DMS53 treated with DMSO at 0.1 percent for 48 hours (cell line): ENCODE results near the gene ABI3BP.

Source experiments
- DNase-seq: peaks from one replicate; lab custom pipeline; 2025; ENCODE audit not compliant: unreplicated experiment; lab: John Stamatoyannopoulos, UW

Gene ABI3BP

GRCh38 chr3:100891827-100892226, 101.4 kb downstream of the ABI3BP start:
- DNase-seq, result no peak

DNA sequence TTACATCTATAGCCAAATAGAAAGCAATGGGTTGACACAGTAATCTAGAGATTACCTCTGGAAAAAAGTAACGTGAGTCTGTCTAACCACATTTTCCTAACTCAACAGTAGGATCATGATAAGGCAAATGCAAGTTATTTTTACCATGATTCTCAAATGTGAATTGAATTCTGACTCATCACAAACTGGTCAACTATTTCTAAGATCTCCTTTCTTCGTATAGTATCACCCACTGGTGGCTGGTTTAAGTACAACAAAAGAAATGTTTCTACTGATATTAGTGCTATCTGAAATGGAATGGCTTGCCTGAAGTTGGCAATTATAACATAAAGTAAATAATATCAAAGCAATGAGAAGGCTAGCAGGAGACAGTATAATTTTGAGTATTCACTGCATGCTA, 102.2 kb downstream of the ABI3BP start:
- no peak for DNase-seq

GRCh38 chr3:100888881-100889280, 104.3 kb downstream of the ABI3BP start:
- DNase-seq, result no peak

GRCh38 chr3:100882571-100882984, 110.6 kb downstream of the ABI3BP start:
- DNase-seq, result no peak

DNA sequence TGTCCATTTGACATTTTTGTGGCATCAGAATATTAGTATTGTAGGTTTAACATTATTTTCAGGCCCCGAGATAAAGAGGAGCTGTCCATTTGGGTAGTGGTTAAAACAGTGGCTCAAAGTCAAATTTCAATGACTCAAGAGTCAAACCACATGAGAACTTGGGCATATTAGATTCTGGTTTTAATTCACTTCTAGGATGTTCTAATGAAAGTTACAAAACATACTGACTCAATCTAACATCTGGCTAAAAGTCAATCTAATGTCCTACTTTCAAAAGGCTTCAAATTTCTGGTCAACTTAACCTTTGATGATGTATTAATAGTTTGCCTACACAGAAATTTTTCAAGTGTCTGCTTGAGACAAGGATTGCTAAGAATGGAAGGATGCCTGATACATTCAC, 112.4 kb downstream of the ABI3BP start:
- DNase-seq, result no peak

DNA sequence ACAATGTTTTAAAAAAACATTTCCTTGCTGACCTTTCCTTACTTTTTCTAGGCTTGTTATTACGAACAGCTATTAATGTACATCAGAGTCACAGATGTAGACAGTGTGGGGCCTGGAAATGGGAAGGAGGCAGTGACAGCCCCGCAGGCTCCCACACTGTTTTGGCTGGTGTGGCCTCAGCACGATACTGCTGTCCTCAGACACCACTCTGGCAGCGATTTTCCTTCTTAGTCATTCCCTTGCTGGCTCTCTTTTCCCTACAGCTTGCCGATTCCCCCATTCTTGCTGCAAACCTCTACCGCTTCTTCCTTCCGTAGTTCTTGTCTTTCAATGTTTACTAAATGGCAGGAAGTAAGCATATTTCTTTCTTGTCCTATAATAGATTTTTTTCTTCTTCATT, 113.1 kb downstream of the ABI3BP start:
- no peak for DNase-seq

GRCh38 chr3:100879195-100879810, 113.9 kb downstream of the ABI3BP start:
- DNase-seq, result no peak

DNA sequence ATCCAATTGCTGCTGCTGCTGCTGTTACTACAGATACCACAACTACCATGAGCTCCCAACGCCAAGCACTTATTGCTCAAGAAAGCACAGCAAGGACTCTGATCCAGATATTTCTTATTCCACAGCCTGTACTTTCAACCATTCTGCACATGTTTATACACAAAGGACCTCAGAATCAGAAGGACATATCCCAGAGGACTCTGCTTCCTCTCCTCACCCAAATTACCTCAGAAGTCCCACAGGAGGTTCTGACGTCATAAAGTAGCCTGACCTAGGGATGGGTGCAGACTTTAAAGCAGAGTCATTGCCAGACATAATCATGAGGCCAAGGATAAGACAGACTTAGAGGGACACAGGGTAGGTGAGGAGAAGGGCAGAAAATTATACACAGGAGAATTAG, 115.9 kb downstream of the ABI3BP start:
- DNase-seq, result no peak

- DNase-seq, result peak; percentile 8
Observed at GRCh38 chr3:100875239-100875638, 118.0 kb downstream of the ABI3BP start.

- no peak for DNase-seq
Observed at GRCh38 chr3:100873611-100874010, 119.6 kb downstream of the ABI3BP start.

GRCh38 chr3:100871306-100871705, 121.9 kb downstream of the ABI3BP start:
- no peak for DNase-seq

DNA sequence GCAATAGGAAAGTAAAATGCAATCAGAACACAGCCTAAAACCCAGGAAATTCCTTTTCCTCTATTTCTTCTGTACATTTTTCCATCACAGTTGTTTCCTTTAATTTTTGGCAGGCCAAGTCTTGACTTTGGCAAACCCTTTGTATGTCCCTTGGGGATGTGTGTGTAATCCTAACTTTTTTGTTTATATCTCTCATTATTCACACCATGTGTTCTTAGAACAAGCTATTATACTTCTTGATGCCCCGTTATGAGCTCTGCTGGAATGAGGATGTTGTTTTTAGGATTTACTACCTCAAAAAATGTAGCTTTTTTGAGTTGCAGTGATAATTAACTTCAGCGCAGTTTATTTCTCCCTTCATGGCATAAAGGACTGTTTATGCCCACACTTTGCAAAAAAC, 123.4 kb downstream of the ABI3BP start:
- DNase-seq, result no peak

- DNase-seq, result no peak
Observed at GRCh38 chr3:100868894-100869293, 124.3 kb downstream of the ABI3BP start.

GRCh38 chr3:100868096-100868495, 125.1 kb downstream of the ABI3BP start:
- no peak for DNase-seq

DNA sequence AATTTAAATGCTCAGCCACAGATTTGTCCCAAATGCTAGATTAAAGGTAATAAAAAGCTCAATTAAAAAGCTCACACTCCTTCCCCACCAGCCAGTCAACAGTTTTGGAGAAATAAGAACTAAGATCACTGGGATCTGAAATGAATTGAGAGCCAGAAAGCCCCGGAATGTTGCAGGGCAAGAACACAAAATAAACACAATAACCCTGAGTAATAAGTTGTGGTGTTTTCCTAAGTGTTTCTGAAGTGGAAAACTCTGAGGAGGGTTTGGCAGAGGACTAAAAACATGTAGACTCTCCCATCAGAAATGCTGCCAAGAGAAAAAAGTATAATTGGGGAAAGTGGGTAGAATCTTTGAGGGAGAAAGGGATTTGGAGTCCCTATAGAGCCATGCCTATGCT, 127.8 kb downstream of the ABI3BP start:
- DNase-seq, result no peak

- DNase-seq, result no peak
Observed at GRCh38 chr3:100864471-100865250, 128.6 kb downstream of the ABI3BP start.

DNA sequence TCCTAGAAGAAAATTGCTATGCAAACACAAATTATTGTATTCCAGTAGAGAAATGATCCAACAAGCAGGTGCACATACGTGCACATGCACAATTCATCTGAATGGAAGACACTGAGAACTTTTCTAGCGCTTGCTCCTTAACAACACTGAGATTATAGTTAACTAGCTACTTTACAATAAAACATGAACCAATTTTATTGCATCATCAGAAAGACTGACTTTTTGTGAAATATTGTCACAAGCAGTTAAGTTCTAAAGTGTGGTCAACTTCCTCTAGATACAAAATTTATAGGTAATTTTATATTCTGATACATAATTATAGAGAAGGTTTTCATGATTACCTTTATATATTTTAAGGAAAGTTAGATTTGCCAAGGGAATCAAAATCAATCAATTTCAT, 135.4 kb downstream of the ABI3BP start:
- DNase-seq, result no peak

DNA sequence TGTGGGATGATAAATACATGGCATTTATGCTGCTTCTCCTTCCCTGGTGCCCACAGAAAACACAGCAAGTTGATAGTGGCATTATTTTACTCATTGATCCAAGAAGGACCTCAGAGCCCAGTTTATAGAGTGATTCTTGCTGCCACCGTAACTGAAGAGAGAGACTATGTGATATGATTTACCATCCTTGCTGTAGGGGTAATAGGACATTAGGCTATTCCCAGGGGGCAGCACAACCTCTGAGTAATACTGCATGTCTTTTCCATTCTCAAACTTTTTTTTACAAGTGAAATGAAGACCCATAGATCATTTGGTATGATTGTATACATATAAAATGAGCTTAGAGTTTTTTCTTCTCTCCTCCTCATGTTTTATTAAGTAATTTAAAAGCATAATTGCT, 136.4 kb downstream of the ABI3BP start:
- no peak for DNase-seq

DNA sequence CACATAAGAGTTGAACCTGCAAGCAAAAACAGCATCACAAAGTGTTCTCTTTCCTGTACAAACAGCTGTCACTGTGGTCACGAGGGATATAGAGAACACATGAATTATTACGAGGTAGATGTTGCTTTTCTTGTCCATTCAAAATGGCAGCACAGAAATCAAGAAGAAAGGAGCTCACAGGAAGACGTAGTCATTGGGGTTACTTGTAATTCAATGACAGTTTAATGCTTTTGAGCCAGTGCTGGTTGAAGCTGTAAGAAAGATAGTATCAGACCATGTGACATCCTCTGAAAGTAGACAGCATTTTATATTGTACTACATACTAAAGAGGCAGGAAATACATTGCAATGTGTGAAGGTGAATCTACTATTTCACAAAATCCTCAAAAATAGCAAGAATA, 140.4 kb downstream of the ABI3BP start:
- DNase-seq, result no peak

GRCh38 chr3:100850701-100851100, 142.5 kb downstream of the ABI3BP start:
- no peak for DNase-seq

DNA sequence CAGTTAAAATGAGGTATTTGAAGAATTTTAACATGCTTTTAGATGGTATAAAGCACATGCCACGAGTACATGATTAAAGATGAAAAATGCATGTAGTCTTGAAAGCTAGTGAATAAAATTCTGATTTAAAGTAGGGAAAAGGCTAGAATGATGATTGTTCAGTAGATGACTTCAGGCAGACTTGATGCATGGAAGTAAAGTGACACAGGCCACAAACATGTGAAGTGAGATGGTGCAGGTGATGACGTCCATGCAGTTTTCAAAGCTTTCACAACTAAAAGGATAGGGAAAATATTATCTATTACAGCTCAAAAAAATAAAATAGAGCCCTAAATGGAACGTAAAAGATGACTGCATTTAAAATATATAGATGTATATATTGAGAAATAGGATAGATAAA, 143.1 kb downstream of the ABI3BP start:
- no peak for DNase-seq

DNA sequence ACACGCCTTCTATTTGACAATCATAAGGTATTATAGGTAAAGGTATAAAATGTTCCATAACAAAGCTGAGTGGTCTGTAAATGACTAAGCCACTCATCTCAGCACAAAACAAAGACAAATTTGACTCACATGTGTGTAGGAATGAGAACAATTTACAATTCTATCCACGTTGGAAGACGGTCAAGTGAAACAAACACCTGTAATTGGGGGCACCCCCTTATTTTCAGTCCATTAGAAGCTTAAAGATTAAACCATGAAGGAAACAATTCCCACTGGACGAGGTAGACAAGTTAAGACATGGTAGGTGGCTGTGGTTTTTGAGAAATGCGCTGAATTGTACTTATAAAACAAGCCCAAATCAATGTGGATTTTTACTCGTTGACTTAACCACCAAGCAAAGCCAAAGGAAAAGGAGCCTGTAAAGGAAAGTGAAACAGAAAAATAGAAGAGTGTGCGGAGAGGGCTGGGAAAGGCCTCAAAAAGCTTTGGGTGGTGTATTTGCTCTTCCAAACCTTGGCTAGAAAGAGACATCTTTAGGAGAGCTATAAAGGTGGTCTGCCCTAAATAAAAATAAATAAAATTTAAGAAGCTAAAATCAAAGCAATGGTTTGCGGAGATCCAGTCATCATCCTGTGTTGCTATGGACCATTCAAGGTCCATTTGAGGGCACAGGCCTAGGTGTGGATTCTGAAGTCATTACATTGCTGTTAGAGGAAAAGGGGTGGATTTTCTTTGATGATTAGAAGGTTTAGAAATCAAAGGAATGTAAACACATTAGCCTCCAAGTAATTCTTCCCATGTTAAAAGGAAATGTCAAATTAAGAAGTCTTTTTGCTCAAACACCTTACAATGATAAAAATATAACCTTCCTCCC, 148.9 kb downstream of the ABI3BP start:
- DNase-seq, result no peak
